Esophagus squamous epithelium (tissue), 4 donors: ENCODE results near the gene PRPF40B.

ENCODE experiments used
- POLR2A ChIP-seq, 4 donors: fragments of 450-650 bp; IDR thresholded peaks; one replicate each; pipeline ENCODE4 v1.6.1; 2017; ENCODE audit warnings: antibody characterized with exemption in 4 of 4, mild to moderate bottlenecking in 4 of 4, moderate library complexity in 3 of 4
- TF ChIP-seq, protein P1 (sequence below), 6 experiments: fragments of 450-650 bp in 4 of 6; fragments of 200-600 bp in 2 of 6; sonication (generic) in 2 of 6; IDR thresholded peaks; one replicate each; pipeline ENCODE4 v1.5.1; 2016 to 2019; ENCODE audit warnings: antibody characterized with exemption in 6 of 6, mild to moderate bottlenecking in 4 of 6, moderate library complexity in 4 of 6

DNA sequence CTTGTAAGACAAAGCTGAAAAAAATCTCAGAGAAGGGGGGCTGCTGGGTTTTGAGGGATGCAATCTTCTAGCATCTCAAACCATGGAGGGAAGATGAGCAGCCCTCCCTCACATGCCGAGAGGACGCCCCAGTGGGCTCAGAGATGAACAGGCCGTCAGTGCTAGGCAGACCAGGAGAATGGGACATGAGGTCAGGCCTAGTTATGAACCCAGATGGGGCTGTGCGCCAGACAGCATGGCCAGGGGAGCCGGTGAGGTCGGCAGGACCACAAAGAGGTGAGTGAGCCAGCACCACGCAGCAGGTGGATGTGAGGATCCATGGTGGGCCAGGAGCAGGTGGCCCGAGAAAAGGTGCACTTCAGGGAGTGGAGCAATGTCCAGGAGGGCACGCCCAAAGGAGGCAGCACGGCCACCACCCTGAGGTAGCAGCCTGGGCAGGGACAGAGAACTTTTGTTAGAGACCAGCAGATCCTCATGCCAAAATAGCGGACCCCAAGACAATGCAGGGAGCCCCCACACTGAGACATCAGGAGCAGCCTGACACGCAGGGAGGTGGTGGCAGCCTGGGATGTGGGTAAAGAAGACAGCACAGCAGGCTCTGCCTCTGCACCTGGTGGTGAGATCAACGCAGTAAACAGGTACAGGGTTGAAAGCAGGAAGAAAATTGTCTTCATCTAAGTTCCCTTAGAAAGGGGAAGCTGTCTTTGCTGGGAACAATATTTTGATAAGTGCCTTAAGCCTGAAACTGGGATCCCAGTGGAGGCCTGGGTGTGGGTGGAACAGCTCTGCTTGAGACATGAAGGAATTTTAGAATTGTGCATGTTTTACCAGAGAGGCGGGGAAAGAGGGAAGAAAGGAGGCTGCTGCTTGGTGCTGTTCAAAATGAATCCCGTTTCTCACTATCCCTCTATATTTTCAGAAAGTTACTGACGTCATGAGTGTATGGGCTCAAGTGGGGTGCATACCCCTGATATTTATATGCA lies 37.6 kb upstream of the PRPF40B start:
- TF ChIP-seq, protein P1, sequence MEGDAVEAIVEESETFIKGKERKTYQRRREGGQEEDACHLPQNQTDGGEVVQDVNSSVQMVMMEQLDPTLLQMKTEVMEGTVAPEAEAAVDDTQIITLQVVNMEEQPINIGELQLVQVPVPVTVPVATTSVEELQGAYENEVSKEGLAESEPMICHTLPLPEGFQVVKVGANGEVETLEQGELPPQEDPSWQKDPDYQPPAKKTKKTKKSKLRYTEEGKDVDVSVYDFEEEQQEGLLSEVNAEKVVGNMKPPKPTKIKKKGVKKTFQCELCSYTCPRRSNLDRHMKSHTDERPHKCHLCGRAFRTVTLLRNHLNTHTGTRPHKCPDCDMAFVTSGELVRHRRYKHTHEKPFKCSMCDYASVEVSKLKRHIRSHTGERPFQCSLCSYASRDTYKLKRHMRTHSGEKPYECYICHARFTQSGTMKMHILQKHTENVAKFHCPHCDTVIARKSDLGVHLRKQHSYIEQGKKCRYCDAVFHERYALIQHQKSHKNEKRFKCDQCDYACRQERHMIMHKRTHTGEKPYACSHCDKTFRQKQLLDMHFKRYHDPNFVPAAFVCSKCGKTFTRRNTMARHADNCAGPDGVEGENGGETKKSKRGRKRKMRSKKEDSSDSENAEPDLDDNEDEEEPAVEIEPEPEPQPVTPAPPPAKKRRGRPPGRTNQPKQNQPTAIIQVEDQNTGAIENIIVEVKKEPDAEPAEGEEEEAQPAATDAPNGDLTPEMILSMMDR (IDR thresholded peaks at IDR 0.05), result no peak
- TF ChIP-seq POLR2A (IDR thresholded peaks at IDR 0.05), result no peak
